Panc1 (cell line): Measurements from ENCODE around the gene KRTAP13-2. TPM values are rescaled to one million over a fixed set of nuclear protein-coding genes. Genes with fewer than 3 reads are reported as not detected.

Source experiments
- ATAC-seq: fragments of 200-7000 bp; cut with Tn5 transposase; 2 replicates; pipeline ENCODE4 v1.9.1; 2020; ENCODE audit warnings: mild to moderate bottlenecking, moderate library complexity
- BruUV-seq: library from RNA; stranded (reverse); fragments of 400-500 nt; replicated peaks from 2 replicates; lab custom pipeline; 2021; lab: Mats Ljungman, UMichigan
- CTCF ChIA-PET: fragments of 300-600 bp; sonication (Branson Sonifier 250); formaldehyde crosslinking; loops from one replicate; lab custom pipeline; 2022; ENCODE audit warnings: antibody characterized with exemption; lab: Charles Lee
- POLR2A ChIA-PET: fragments of 300-600 bp; sonication (Branson Sonifier 250); formaldehyde crosslinking; loops from one replicate; lab custom pipeline; 2022; ENCODE audit warnings: antibody characterized with exemption; lab: Charles Lee
- DNase-seq: peaks from one replicate; pipeline ENCODE4 v3.0.0-alpha.2; 2010; ENCODE audit warnings: low read depth, low spot score
- H3K27ac ChIP-seq: 2 replicates; pipeline ENCODE4 v1.5.1; 2011; ENCODE audit warnings: mild to moderate bottlenecking, low read length, inconsistent platforms
- H3K27me3 ChIP-seq: fragments of 200-500 bp; sonication (Bioruptor generic); 2 replicates; pipeline ENCODE4 v1.6.0; 2014; ENCODE audit warnings: low read length, inconsistent platforms; ENCODE audit not compliant: control insufficient read depth, insufficient read depth
- H3K36me3 ChIP-seq: fragments of 200-500 bp; sonication (Bioruptor generic); 2 replicates; pipeline ENCODE4 v1.5.1; 2014; ENCODE audit warnings: inconsistent platforms, mild to moderate bottlenecking, low read length, moderate library complexity; ENCODE audit not compliant: control insufficient read depth, insufficient read depth
- H3K4me1 ChIP-seq: 2 replicates; pipeline ENCODE4 v1.5.1; 2011; ENCODE audit warnings: inconsistent platforms, mild to moderate bottlenecking, low read length, moderate library complexity; ENCODE audit not compliant: control insufficient read depth, insufficient read depth
- H3K4me3 ChIP-seq, 2 experiments: 2 replicates each; pipeline ENCODE4 v1.5.1; 2011 to 2012; ENCODE audit warnings: low read depth in 2 of 2, low read length in 2 of 2, mild to moderate bottlenecking in 2 of 2, inconsistent platforms in 1 of 2, moderate library complexity in 1 of 2
- H3K9me3 ChIP-seq: fragments of 200-500 bp; sonication (Bioruptor generic); 2 replicates; pipeline ENCODE4 v1.5.1; 2014; ENCODE audit warnings: low read depth, mild to moderate bottlenecking, inconsistent platforms, low read length, moderate library complexity; ENCODE audit not compliant: control insufficient read depth, insufficient read depth
- CTCF ChIP-seq: fragments of 450-650 bp; IDR thresholded peaks from 2 replicates; pipeline ENCODE4 v1.5.1; 2017; ENCODE audit warnings: mild to moderate bottlenecking
- POLR2AphosphoS5 ChIP-seq: IDR thresholded peaks from 2 replicates; pipeline ENCODE4 v1.6.1; 2012; ENCODE audit warnings: mild to moderate bottlenecking, low read depth, low read length, moderate library complexity
- REST ChIP-seq, 2 experiments: IDR thresholded peaks; 2 replicates each; pipeline ENCODE4 v1.6.1; 2011 to 2012; ENCODE audit warnings: low read depth in 2 of 2, control low read depth in 1 of 2, low read length in 1 of 2, mild to moderate bottlenecking in 1 of 2, moderate library complexity in 1 of 2; ENCODE audit not compliant: insufficient read depth in 1 of 2
- SIN3A ChIP-seq: IDR thresholded peaks from 2 replicates; pipeline ENCODE4 v1.6.1; 2012; ENCODE audit warnings: low read depth, mild to moderate bottlenecking, low read length, moderate library complexity, borderline replicate concordance; ENCODE audit not compliant: insufficient read depth
- TCF7L2 ChIP-seq: IDR thresholded peaks from 2 replicates; pipeline ENCODE4 v1.6.1; 2011; ENCODE audit warnings: mild to moderate bottlenecking, low read depth, low read length, inconsistent platforms
- in situ Hi-C: cut with HindIII; loops from 2 replicates; pipeline ENCODE4 v1.10.0; 2016; ENCODE audit warnings: low sequenced_read_pairs, low pct_unique_long_range_greater_than_20kb
- intact Hi-C: fragments of 100-400 bp; cut with micrococcal nuclease; formaldehyde crosslinking; loops from one replicate; pipeline ENCODE4 v1.10.0; 2022; ENCODE audit not compliant: unreplicated experiment
- total RNA-seq: library from RNA; stranded (reverse); gene quantifications from one replicate; pipeline ENCODE4 v1.2.1, GENCODE V29; 2021; ENCODE audit not compliant: unreplicated experiment

KRTAP13-2 gene
- total RNA-seq, 1 experiment from 2014 or later: not detected

- ATAC-seq (no peak), DNase-seq (no peak)
- ChIA-PET POLR2A (no interaction called here), CTCF (no interaction called here)
- H3K36me3 ChIP-seq: no peaks in the 10 kb centered on the region
- H3K4me1 ChIP-seq: no peaks in the 10 kb centered on the region
- intact Hi-C loops (no loop called here), in situ Hi-C loops (no loop called here)
- no peak overlapping the region for H3K27ac ChIP-seq
- H3K27me3 ChIP-seq: no peaks in the 10 kb centered on the region
- no peaks in the 10 kb centered on the region for H3K9me3 ChIP-seq
- BruUV-seq: no TSS peak
- no peak for TF ChIP-seq CTCF
- TF ChIP-seq TCF7L2: no peak
- TF ChIP-seq POLR2AphosphoS5: no peak
- TF ChIP-seq SIN3A: no peak
- H3K4me3 ChIP-seq: no peak overlapping the region
Observed at GRCh38 chr21:30391492-30392025, 19.5 kb upstream of the KRTAP13-2 start.

- no peak for DNase-seq
- ChIA-PET POLR2A (no interaction called here), CTCF (no interaction called here)
- Histone ChIP-seq H3K4me1 (no peaks in the 10 kb centered on the region), H3K27me3 (no peaks in the 10 kb centered on the region), H3K27ac (no peak overlapping the region), H3K4me3 (no peak overlapping the region), H3K36me3 (no peaks in the 10 kb centered on the region), H3K9me3 (no peaks in the 10 kb centered on the region)
- ATAC-seq: no peak
- in situ Hi-C loops: no loop called here
- intact Hi-C loops: no loop called here
- no peak for TF ChIP-seq CTCF
- TF ChIP-seq REST (IDR thresholded peaks at IDR 0.05; ENCODE audit: insufficient read depth in 1 of 2, low read depth in 2 of 2, low read length in 1 of 2): no peak
- TF ChIP-seq POLR2AphosphoS5: no peak
- TF ChIP-seq SIN3A: no peak
- no peak for TF ChIP-seq TCF7L2
- no TSS peak for BruUV-seq
Observed at GRCh38 chr21:30382201-30382600, 10.1 kb upstream of the KRTAP13-2 start.
